GM12872 (cell line): ENCODE data around the gene FAM222A.

Experiments used
- CTCF ChIP-seq: IDR thresholded peaks from 3 replicates; pipeline ENCODE4 v1.5.1; 2011; ENCODE audit warnings: low read depth, mild to moderate bottlenecking, low read length, moderate library complexity; ENCODE audit not compliant: insufficient read depth

FAM222A gene

GRCh38 chr12:109683316-109683715 lies 30.3 kb upstream of the FAM222A start:
- no peak for TF ChIP-seq CTCF

GRCh38 chr12:109685574-109686447 lies 27.8 kb upstream of the FAM222A start:
- TF ChIP-seq CTCF, result no peak

GRCh38 chr12:109686523-109686922 lies 27.1 kb upstream of the FAM222A start:
- no peak for TF ChIP-seq CTCF

GRCh38 chr12:109687250-109687649 lies 26.4 kb upstream of the FAM222A start:
- TF ChIP-seq CTCF, result no peak

GRCh38 chr12:109689426-109689825 lies 24.2 kb upstream of the FAM222A start:
- no peak for TF ChIP-seq CTCF

GRCh38 chr12:109693160-109693559 lies 20.5 kb upstream of the FAM222A start:
- no peak for TF ChIP-seq CTCF

- no peak for TF ChIP-seq CTCF
Observed at GRCh38 chr12:109693653-109694600, 19.7 kb upstream of the FAM222A start.
